ENCODE data around the gene SLC35F1.

DNA sequence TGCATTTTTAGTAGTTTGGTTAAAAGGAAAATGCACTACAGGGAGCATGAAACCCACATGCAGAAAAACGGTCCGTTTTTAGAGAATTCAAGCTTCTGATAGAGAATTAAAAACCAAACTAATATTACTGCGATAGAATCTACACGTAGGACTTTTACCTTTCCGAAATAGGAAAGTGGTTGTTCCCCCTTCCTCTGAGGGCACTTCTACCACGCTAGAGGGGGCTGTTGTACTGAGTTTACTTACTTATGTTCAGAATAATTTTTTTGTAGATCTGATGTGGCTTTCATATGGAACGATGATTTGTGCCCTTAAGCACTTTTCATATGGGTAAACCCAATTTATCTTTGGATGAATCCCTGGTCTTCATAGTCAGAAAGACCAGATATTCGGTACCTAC, 376.7 kb downstream of the SLC35F1 start:
- TF ChIP-seq, protein P1, sequence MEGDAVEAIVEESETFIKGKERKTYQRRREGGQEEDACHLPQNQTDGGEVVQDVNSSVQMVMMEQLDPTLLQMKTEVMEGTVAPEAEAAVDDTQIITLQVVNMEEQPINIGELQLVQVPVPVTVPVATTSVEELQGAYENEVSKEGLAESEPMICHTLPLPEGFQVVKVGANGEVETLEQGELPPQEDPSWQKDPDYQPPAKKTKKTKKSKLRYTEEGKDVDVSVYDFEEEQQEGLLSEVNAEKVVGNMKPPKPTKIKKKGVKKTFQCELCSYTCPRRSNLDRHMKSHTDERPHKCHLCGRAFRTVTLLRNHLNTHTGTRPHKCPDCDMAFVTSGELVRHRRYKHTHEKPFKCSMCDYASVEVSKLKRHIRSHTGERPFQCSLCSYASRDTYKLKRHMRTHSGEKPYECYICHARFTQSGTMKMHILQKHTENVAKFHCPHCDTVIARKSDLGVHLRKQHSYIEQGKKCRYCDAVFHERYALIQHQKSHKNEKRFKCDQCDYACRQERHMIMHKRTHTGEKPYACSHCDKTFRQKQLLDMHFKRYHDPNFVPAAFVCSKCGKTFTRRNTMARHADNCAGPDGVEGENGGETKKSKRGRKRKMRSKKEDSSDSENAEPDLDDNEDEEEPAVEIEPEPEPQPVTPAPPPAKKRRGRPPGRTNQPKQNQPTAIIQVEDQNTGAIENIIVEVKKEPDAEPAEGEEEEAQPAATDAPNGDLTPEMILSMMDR (optimal IDR thresholded peaks at IDR 0.05 in 1 of 3, IDR thresholded peaks at IDR 0.05 in 1 of 3, conservative IDR thresholded peaks at IDR 0.05 in 1 of 3; ENCODE audit: extremely low read depth in 1 of 3, insufficient read depth in 2 of 3, low read length in 3 of 3): peak; percentile 50 to 52 (median 51)
- no peak for TF ChIP-seq EZH2 (IDR thresholded peaks at IDR 0.05; ENCODE audit: low read length)
